ENCODE measurements around the gene RTN4RL1. TPM values are rescaled to one million over a fixed set of nuclear protein-coding genes. Genes with fewer than 3 reads are reported as not detected.
A peak's percentile ranks its signal among the peaks of the same experiment; 100 is the strongest.

RTN4RL1 gene
- total RNA-seq, 1 experiment from 2014 or later = 0.22 TPM

GRCh38 chr17:1907216-1907631 lies 117.9 kb downstream of the RTN4RL1 start:
- H2AK5ac ChIP-seq (ENCODE audit: insufficient read length, low read length) = no peak overlapping the region
- H3K9me3 Mint-ChIP-seq = peaks cover 0 to 5% of the 10 kb centered on the region in 2 experiments; a peak in 1 of 5 replicates
- H2BK12ac ChIP-seq (ENCODE audit: insufficient read length, low read depth, low read length) = no peak overlapping the region
- no peak overlapping the region for H2BK20ac ChIP-seq (ENCODE audit: low read depth, low read length, poor library complexity, severe bottlenecking)
- peaks cover 11 to 39% of the 10 kb centered on the region in 2 experiments for H3K4me1 Mint-ChIP-seq
- no peak overlapping the region for H3K18ac ChIP-seq (ENCODE audit: insufficient read length, low read depth, low read length)
- no peaks in the 10 kb centered on the region for H3K9me3 ChIP-seq (ENCODE audit: control insufficient read depth, low read depth, low read length)
- H2BK120ac ChIP-seq (ENCODE audit: low read depth, low read length, poor library complexity, severe bottlenecking) = no peak overlapping the region
- peaks cover 64% of the 10 kb centered on the region for H3K27me3 ChIP-seq (ENCODE audit: insufficient read depth, low read length)
- H4K8ac ChIP-seq (replicated peaks; ENCODE audit: insufficient read length, low read depth, low read length) = no peak overlapping the region
- H3K23me2 ChIP-seq (ENCODE audit: insufficient read length, low read depth, low read length, poor library complexity, severe bottlenecking) = peaks cover 4% of the 10 kb centered on the region
- H3K27me3 Mint-ChIP-seq (ENCODE audit: low read depth) = peaks cover 99% of the 10 kb centered on the region
- H4K91ac ChIP-seq (ENCODE audit: insufficient read length, low read depth, low read length) = no peak overlapping the region
- no peak overlapping the region for H3K4me2 ChIP-seq (ENCODE audit: insufficient read depth, insufficient read length, low read length)
- H3K23ac ChIP-seq (ENCODE audit: insufficient read length, low read depth, low read length) = no peak overlapping the region
- peak overlapping the region in 1 of 3 experiments; percentile 50; a peak in 1 of 7 replicates for H3K27ac Mint-ChIP-seq
- no peak for DNase-seq
- no peak overlapping the region for H3K27ac ChIP-seq (ENCODE audit: insufficient read length, low read depth, low read length)
- TF ChIP-seq, protein P1, sequence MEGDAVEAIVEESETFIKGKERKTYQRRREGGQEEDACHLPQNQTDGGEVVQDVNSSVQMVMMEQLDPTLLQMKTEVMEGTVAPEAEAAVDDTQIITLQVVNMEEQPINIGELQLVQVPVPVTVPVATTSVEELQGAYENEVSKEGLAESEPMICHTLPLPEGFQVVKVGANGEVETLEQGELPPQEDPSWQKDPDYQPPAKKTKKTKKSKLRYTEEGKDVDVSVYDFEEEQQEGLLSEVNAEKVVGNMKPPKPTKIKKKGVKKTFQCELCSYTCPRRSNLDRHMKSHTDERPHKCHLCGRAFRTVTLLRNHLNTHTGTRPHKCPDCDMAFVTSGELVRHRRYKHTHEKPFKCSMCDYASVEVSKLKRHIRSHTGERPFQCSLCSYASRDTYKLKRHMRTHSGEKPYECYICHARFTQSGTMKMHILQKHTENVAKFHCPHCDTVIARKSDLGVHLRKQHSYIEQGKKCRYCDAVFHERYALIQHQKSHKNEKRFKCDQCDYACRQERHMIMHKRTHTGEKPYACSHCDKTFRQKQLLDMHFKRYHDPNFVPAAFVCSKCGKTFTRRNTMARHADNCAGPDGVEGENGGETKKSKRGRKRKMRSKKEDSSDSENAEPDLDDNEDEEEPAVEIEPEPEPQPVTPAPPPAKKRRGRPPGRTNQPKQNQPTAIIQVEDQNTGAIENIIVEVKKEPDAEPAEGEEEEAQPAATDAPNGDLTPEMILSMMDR (conservative IDR thresholded peaks at IDR 0.05) = no peak
- no peaks in the 10 kb centered on the region for H3K36me3 Mint-ChIP-seq (ENCODE audit: insufficient read depth in 1 of 3, low read depth in 3 of 3)
- no peak overlapping the region for H3K9ac ChIP-seq (ENCODE audit: extremely low read depth, insufficient read length, low read length)
- H3K56ac ChIP-seq (ENCODE audit: insufficient read length, low read depth, low read length) = no peak overlapping the region
- H2AFZ ChIP-seq (ENCODE audit: low read length) = no peak overlapping the region
- no peaks in the 10 kb centered on the region for H3K4me1 ChIP-seq (ENCODE audit: insufficient read depth, low read length)
- H3K79me1 ChIP-seq (ENCODE audit: insufficient read depth, low read depth, low read length, poor library complexity, severe bottlenecking) = no peaks in the 10 kb centered on the region
- no peak overlapping the region for H3K4ac ChIP-seq (ENCODE audit: low read depth, low read length)
- H2BK15ac ChIP-seq (ENCODE audit: low read depth, low read length) = no peak overlapping the region
- no peaks in the 10 kb centered on the region for H3K79me2 ChIP-seq (ENCODE audit: insufficient read depth, low read length)
- H2BK5ac ChIP-seq (ENCODE audit: insufficient read length, low read length) = no peak overlapping the region
- H4K5ac ChIP-seq (ENCODE audit: insufficient read length, low read depth, low read length) = no peak overlapping the region
- no peaks in the 10 kb centered on the region for H4K20me1 ChIP-seq (ENCODE audit: control insufficient read depth, insufficient read depth, insufficient read length)
- WGBS (ENCODE audit: extremely low coverage, insufficient read length, low lambda C conversion rate) = no CpG with 5 or more reads among the region's 17 CpGs
- no peak overlapping the region for H3K14ac ChIP-seq (ENCODE audit: insufficient read depth, low read length)
- peak overlapping the region in 1 of 2 experiments; percentile 68; a peak in 2 of 5 replicates for H3K4me3 Mint-ChIP-seq
- no peak overlapping the region for H3T11ph ChIP-seq (ENCODE audit: low read length)

Data from H9 (cell line).